Measurements from ENCODE around the gene TMEM192.
A peak's percentile ranks its signal among the peaks of the same experiment; 100 is the strongest.

Gene TMEM192

GRCh38 chr4:165112368-165113121 is at the start of gene TMEM192:
Gene TMEM192, minus strand, starts transcription at chr4:165112860. Its CDS starts 87 bp downstream, at chr4:165112773.
- peaks cover 10% of the 10 kb centered on the region for H3K4me1 ChIP-seq (ENCODE audit: control insufficient read depth, low read length)
- TF ChIP-seq EZH2phosphoT487 (IDR thresholded peaks at IDR 0.05; ENCODE audit: borderline replicate concordance, low read length) (no peak), CTCF (IDR thresholded peaks at IDR 0.05; ENCODE audit: low read depth, low read length, poor library complexity, severe bottlenecking) (peak; percentile 63)
- H3K36me3 ChIP-seq (ENCODE audit: control insufficient read depth, low read length), result peaks cover 11% of the 10 kb centered on the region; the same call in 1 of the 2 replicates
- H3F3A ChIP-seq (ENCODE audit: control insufficient read depth, insufficient read depth), result no peaks in the 10 kb centered on the region
- peaks cover 7% of the 10 kb centered on the region for H3K27me3 ChIP-seq (ENCODE audit: control insufficient read depth, low read length)
- no peaks in the 10 kb centered on the region for H3K9me2 ChIP-seq (replicated peaks; ENCODE audit: control insufficient read depth, low read length)
- H3K9me3 ChIP-seq (ENCODE audit: control insufficient read depth, insufficient read depth, low read length), result no peaks in the 10 kb centered on the region
- peak within 1 kb of the TSS; percentile 86 for H3K4me2 ChIP-seq (ENCODE audit: low read length)
- peak within 1 kb of the TSS; percentile 86 for H3K4me3 ChIP-seq (ENCODE audit: low read length)
- H3K27ac ChIP-seq (ENCODE audit: low read depth, low read length), result peak within 1 kb of the TSS; percentile 31; the same call in 1 of the 2 replicates
- peaks cover 30% of the 10 kb centered on the region for H3K79me2 ChIP-seq (ENCODE audit: control insufficient read depth, low read length)
- H4K20me1 ChIP-seq (ENCODE audit: control insufficient read depth, insufficient read depth, low read depth, low read length), result no peaks in the 10 kb centered on the region

GRCh38 chr4:165158762-165159161 is 46.1 kb upstream of the TMEM192 start:
- no peaks in the 10 kb centered on the region for H3K79me2 ChIP-seq (ENCODE audit: control insufficient read depth, low read length)
- no peaks in the 10 kb centered on the region for H3F3A ChIP-seq (ENCODE audit: control insufficient read depth, insufficient read depth)
- TF ChIP-seq CTCF (IDR thresholded peaks at IDR 0.05; ENCODE audit: low read depth, low read length, poor library complexity, severe bottlenecking), result no peak
- no peak for TF ChIP-seq EZH2phosphoT487 (IDR thresholded peaks at IDR 0.05; ENCODE audit: borderline replicate concordance, low read length)
- H3K27ac ChIP-seq (ENCODE audit: low read depth, low read length), result no peak overlapping the region
- H3K36me3 ChIP-seq (ENCODE audit: control insufficient read depth, low read length), result no peaks in the 10 kb centered on the region
- no peaks in the 10 kb centered on the region for H4K20me1 ChIP-seq (ENCODE audit: control insufficient read depth, insufficient read depth, low read depth, low read length)
- H3K9me3 ChIP-seq (ENCODE audit: control insufficient read depth, insufficient read depth, low read length), result no peaks in the 10 kb centered on the region
- no peak overlapping the region for H3K4me2 ChIP-seq (ENCODE audit: low read length)
- H3K27me3 ChIP-seq (ENCODE audit: control insufficient read depth, low read length), result no peaks in the 10 kb centered on the region
- no peaks in the 10 kb centered on the region for H3K4me1 ChIP-seq (ENCODE audit: control insufficient read depth, low read length)
- no peaks in the 10 kb centered on the region for H3K9me2 ChIP-seq (replicated peaks; ENCODE audit: control insufficient read depth, low read length)
- H3K4me3 ChIP-seq (ENCODE audit: low read length), result no peak overlapping the region

- no peak overlapping the region for H3K27ac ChIP-seq (ENCODE audit: low read depth, low read length)
- no peaks in the 10 kb centered on the region for H3F3A ChIP-seq (ENCODE audit: control insufficient read depth, insufficient read depth)
- H3K27me3 ChIP-seq (ENCODE audit: control insufficient read depth, low read length), result no peaks in the 10 kb centered on the region
- H3K79me2 ChIP-seq (ENCODE audit: control insufficient read depth, low read length), result no peaks in the 10 kb centered on the region
- no peak for TF ChIP-seq CTCF (IDR thresholded peaks at IDR 0.05; ENCODE audit: low read depth, low read length, poor library complexity, severe bottlenecking)
- no peak for TF ChIP-seq EZH2phosphoT487 (IDR thresholded peaks at IDR 0.05; ENCODE audit: borderline replicate concordance, low read length)
- no peak overlapping the region for H3K4me3 ChIP-seq (ENCODE audit: low read length)
- no peaks in the 10 kb centered on the region for H3K9me3 ChIP-seq (ENCODE audit: control insufficient read depth, insufficient read depth, low read length)
- H4K20me1 ChIP-seq (ENCODE audit: control insufficient read depth, insufficient read depth, low read depth, low read length), result no peaks in the 10 kb centered on the region
- H3K4me2 ChIP-seq (ENCODE audit: low read length), result no peak overlapping the region
- no peaks in the 10 kb centered on the region for H3K9me2 ChIP-seq (replicated peaks; ENCODE audit: control insufficient read depth, low read length)
- no peaks in the 10 kb centered on the region for H3K36me3 ChIP-seq (ENCODE audit: control insufficient read depth, low read length)
- H3K4me1 ChIP-seq (ENCODE audit: control insufficient read depth, low read length), result no peaks in the 10 kb centered on the region
Measured at GRCh38 chr4:165156906-165157305, 44.2 kb upstream of the TMEM192 start.
